ENCODE data around the gene PPFIBP2. TPM values are rescaled to one million over a fixed set of nuclear protein-coding genes. Genes with fewer than 3 reads are reported as not detected.

The PPFIBP2 gene
- total and polyA plus RNA-seq, 12 donors: 11.4 to 36.5 (median 21.1) TPM

DNA sequence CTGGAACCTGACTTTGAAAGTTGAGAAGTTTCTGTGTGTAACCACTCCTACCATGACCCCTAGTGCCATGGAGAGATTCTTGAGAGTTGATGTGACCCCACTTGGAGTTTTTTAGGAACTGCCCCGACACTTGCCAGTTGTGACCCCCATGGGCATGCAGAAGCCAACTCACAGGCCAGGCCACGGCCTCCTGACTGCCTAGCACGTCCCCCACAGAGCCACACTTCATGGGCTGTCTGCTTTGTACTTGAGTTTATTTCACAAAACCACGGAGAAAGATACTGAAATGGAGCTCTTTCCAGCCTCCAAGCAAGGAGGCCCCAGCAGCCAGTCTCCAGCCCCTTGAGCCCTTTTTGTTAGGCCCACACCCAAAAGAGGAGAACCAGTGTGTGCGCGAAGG lies 151.1 kb downstream of the PPFIBP2 start:
- intact Hi-C loops (cut with DNase I): loop anchor here in 1 of 2 donors (5.0 to 10.0 kb wide), 2 partner anchors 93 to 150 kb away; partner anchors contain the start of gene PPFIBP2
- no peak overlapping the region for H3K4me3 ChIP-seq

DNA sequence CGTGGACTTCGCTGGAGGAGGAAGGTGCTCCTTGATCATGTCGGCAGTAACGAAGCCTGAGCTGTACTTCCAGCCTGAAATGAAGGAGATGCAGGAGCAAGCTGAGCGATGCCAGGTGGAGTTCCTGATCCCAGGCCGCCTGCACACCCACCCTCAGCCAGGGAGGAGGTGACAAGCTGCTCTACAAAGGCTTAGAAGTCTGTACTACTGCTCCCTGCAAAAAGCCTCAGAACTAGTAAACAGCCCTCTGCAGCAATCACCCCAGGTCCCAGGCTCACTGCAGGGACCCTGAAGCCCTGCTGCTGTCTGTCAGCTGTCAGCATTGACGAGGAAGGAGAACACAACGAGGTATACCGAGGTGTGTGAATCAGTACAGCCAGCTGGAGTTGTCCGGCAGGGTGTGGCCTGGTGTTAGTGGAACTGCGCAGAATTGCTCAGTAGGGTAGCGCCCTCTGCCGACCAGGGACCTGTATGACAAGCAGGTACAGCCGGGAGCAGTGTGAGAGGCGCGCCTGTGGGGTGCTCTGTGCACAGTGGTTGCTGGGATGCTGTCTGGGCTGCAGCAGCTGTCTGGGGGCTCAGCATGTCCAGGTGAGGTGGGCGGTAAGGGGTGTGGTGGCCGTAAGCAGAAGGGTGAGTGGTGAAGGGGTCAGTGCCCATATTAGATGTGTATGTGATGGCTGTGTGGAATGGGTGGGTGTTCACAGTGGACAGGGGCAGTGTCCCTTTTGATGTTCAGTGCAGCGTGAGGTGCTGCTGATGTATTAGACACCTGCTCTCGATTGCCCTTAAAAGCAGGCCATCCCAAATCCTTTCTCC lies 151.9 kb downstream of the PPFIBP2 start:
- H3K4me3 ChIP-seq: no peak overlapping the region
- H3K4me1 ChIP-seq (replicated peaks in 1 of 2): no peaks in the 10 kb centered on the region
- H3K27me3 ChIP-seq: no peaks in the 10 kb centered on the region
- no peaks in the 10 kb centered on the region for H3K9me3 ChIP-seq (replicated peaks in 1 of 3)
- TF ChIP-seq, protein P1, sequence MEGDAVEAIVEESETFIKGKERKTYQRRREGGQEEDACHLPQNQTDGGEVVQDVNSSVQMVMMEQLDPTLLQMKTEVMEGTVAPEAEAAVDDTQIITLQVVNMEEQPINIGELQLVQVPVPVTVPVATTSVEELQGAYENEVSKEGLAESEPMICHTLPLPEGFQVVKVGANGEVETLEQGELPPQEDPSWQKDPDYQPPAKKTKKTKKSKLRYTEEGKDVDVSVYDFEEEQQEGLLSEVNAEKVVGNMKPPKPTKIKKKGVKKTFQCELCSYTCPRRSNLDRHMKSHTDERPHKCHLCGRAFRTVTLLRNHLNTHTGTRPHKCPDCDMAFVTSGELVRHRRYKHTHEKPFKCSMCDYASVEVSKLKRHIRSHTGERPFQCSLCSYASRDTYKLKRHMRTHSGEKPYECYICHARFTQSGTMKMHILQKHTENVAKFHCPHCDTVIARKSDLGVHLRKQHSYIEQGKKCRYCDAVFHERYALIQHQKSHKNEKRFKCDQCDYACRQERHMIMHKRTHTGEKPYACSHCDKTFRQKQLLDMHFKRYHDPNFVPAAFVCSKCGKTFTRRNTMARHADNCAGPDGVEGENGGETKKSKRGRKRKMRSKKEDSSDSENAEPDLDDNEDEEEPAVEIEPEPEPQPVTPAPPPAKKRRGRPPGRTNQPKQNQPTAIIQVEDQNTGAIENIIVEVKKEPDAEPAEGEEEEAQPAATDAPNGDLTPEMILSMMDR (IDR thresholded peaks at IDR 0.05): peak; percentile 79 to 93 (median 86)
- TF ChIP-seq POLR2A (IDR thresholded peaks at IDR 0.05): no peak
- intact Hi-C loops (cut with DNase I): loop anchor here in 1 of 2 donors (5.0 to 10.0 kb wide), 2 partner anchors 93 to 151 kb away; partner anchors contain the start of gene PPFIBP2
- DNase-seq: peak; percentile 74 to 93 (median 85)
- no peak overlapping the region for H3K27ac ChIP-seq
- WGBS, 4 donors: 51 to 58% (median 52%) methylated on average over 11 to 20 of the region's 20 CpGs
- no peaks in the 10 kb centered on the region for H3K36me3 ChIP-seq (replicated peaks in 1 of 2)

More for the DNA sequence above, 151.1 kb downstream of the PPFIBP2 start:
- Histone ChIP-seq H3K27me3 (no peaks in the 10 kb centered on the region), H3K4me1 (replicated peaks in 1 of 2) (no peaks in the 10 kb centered on the region), H3K36me3 (replicated peaks in 1 of 2) (no peaks in the 10 kb centered on the region), H3K9me3 (replicated peaks in 1 of 3) (no peaks in the 10 kb centered on the region), H3K27ac (no peak overlapping the region)
- TF ChIP-seq, protein P1 (IDR thresholded peaks at IDR 0.05): no peak
- no peak for TF ChIP-seq POLR2A (IDR thresholded peaks at IDR 0.05)
- DNase-seq: no peak
- WGBS, 4 donors: 77 to 91% (median 81%) methylated on average over 6 of the region's 6 CpGs

DNA sequence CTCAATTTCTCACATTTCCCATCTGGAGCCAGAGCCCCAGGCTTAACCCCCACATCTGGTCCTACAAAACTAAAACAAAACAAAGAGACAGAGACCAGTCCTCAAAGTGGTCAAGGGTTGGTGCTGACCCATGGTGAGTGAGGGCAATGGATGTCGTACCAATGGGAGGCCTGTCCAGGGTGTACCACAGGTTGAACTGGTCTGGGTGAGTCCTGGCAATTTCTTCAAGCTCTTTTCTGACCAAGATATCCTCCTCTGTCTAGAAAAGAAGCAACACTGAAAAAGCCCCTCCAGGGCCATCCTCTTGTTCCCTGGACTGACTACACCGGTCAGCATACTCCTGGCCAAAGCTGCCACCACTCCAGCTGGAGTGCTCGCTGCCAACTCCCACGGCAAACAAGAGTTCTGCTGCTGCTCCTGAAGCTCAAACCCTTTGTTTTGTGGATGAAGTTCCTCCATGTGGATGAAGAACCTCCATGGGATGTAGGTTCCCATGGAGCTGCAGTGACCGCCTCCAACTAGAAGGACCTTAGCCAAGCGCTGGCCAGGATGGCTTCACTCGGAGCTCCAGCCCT lies 152.6 kb downstream of the PPFIBP2 start:
- 82 to 88% (median 87%) methylated on average over 1 to 7 of the region's 7 CpGs for WGBS, 4 donors
- no peak overlapping the region for H3K27ac ChIP-seq
- intact Hi-C loops (cut with DNase I): loop anchor here in 1 of 2 donors (5.0 to 10.0 kb wide), 2 partner anchors 94 to 152 kb away; partner anchors contain the start of gene PPFIBP2
- no peak for TF ChIP-seq POLR2A (IDR thresholded peaks at IDR 0.05)
- TF ChIP-seq, protein P1 (IDR thresholded peaks at IDR 0.05): no peak
- H3K27me3 ChIP-seq: no peaks in the 10 kb centered on the region
- no peaks in the 10 kb centered on the region for H3K9me3 ChIP-seq (replicated peaks in 1 of 3)
- no peak for DNase-seq
- H3K4me1 ChIP-seq (replicated peaks in 1 of 2): no peaks in the 10 kb centered on the region
- no peaks in the 10 kb centered on the region for H3K36me3 ChIP-seq (replicated peaks in 1 of 2)
- no peak overlapping the region for H3K4me3 ChIP-seq

DNA sequence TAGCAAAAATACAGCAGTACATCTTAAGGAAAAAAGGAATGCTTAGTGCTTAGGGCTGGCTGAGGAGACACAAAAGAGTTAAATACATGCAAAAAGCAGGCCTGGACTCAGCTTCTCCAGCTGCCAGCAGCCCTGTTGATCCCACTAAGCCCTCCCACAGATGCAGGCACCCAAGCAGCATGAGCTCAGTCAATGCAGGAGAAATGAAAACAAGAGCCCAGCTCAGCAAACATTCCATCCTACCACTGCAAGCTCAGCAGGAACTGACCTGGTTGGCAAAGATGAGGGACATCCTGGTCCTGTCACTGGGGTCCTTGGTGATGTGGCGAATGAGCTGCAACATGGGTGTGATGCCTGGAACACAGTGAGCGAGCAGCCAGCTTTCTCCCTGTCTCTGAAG lies 153.7 kb downstream of the PPFIBP2 start:
- WGBS, 4 donors: 79 to 92% (median 87%) methylated on average over 2 of the region's 2 CpGs

More for the DNA sequence above, 153.7 kb downstream of the PPFIBP2 start:
- intact Hi-C loops (cut with DNase I): loop anchor here in 1 of 2 donors (5.0 to 10.0 kb wide), 2 partner anchors 95 to 153 kb away; partner anchors contain the start of gene PPFIBP2
- no peak for DNase-seq
- no peaks in the 10 kb centered on the region for H3K9me3 ChIP-seq (replicated peaks in 1 of 3)
- no peak overlapping the region for H3K27ac ChIP-seq
- no peak overlapping the region for H3K4me3 ChIP-seq
- no peaks in the 10 kb centered on the region for H3K27me3 ChIP-seq
- no peaks in the 10 kb centered on the region for H3K36me3 ChIP-seq (replicated peaks in 1 of 2)
- TF ChIP-seq, protein P1 (IDR thresholded peaks at IDR 0.05): no peak
- TF ChIP-seq POLR2A (IDR thresholded peaks at IDR 0.05): no peak
- H3K4me1 ChIP-seq (replicated peaks in 1 of 2): no peaks in the 10 kb centered on the region

Data from adrenal gland (tissue), 12 donors.